Fibroblast of villous mesenchyme (primary cell): Measurements from ENCODE around the gene ZNF280A. TPM values are rescaled to one million over a fixed set of nuclear protein-coding genes. Genes with fewer than 3 reads are reported as not detected.
"Not testable (repeated sequence)": the region's sequence is repeated elsewhere in the genome, so short reads cannot be mapped to it uniquely, and the experiment has no call there.

Experiments
- DNase-seq: peaks from one replicate; pipeline ENCODE4 v3.0.0-alpha.2; 2010; ENCODE audit warnings: low read depth
- H3K4me3 ChIP-seq: 2 replicates; pipeline ENCODE4 v1.5.1; 2011; ENCODE audit warnings: low read depth, mild to moderate bottlenecking, low read length
- CTCF ChIP-seq: IDR thresholded peaks from 2 replicates; pipeline ENCODE4 v1.5.1; 2012; ENCODE audit warnings: low read depth, mild to moderate bottlenecking, low read length; ENCODE audit not compliant: insufficient read depth
- total RNA-seq: library from RNA; depleted of rRNA; stranded (reverse); fragments of >200 nt; gene quantifications from 2 replicates; pipeline ENCODE4 v1.2.3, GENCODE V29; 2012

Gene ZNF280A
- total RNA-seq, 1 donor = not detected

- H3K4me3 ChIP-seq = no peak overlapping the region
- DNase-seq = no peak
- no peak for TF ChIP-seq CTCF
Measured at GRCh38 chr22:22534604-22535415, 14.7 kb upstream of the ZNF280A start.

- H3K4me3 ChIP-seq = no peak overlapping the region
- DNase-seq = no peak
- TF ChIP-seq CTCF = no peak
Measured at GRCh38 chr22:22533863-22534262, 13.8 kb upstream of the ZNF280A start.

DNA sequence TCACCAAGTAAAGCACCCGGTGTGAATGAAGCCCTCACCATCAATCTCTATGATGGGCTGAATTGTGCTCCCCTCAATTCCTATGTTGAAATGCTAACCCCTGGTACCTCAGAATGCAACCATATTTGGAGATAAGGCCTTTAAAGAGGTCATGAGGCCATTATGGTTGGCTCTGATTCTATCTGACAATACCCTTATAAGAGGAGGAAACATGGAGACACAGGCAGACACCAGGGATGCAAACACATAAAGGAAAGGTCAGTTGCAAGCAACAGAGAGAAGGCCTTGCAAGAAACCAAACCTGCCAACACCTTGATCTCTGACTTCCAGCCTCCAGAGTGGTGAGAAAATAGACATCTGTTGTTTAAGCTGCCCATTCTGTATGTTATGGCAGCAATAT is 13.3 kb upstream of the ZNF280A start:
- TF ChIP-seq CTCF = no peak
- H3K4me3 ChIP-seq = no peak overlapping the region
- DNase-seq = no peak

GRCh38 chr22:22532547-22533071 is 12.5 kb upstream of the ZNF280A start:
- H3K4me3 ChIP-seq, DNase-seq: not testable (repeated sequence)

- no peak overlapping the region for H3K4me3 ChIP-seq
- no peak for DNase-seq
Measured at GRCh38 chr22:22531770-22532546, 11.9 kb upstream of the ZNF280A start.

GRCh38 chr22:22528780-22529179 is 8.7 kb upstream of the ZNF280A start:
- no peak for TF ChIP-seq CTCF
- DNase-seq = no peak
- H3K4me3 ChIP-seq = no peak overlapping the region

More at GRCh38 chr22:22531770-22532546, 11.9 kb upstream of the ZNF280A start:
- no peak for TF ChIP-seq CTCF

GRCh38 chr22:22527312-22527711 is 7.2 kb upstream of the ZNF280A start:
- H3K4me3 ChIP-seq = no peak overlapping the region
- no peak for TF ChIP-seq CTCF
- no peak for DNase-seq
